Measurements from ENCODE around the gene SPACA7.
A peak's percentile ranks its signal among the peaks of the same experiment; 100 is the strongest.
"Not testable (repeated sequence)": the region's sequence is repeated elsewhere in the genome, so short reads cannot be mapped to it uniquely, and the experiment has no call there.

Gene SPACA7

GRCh38 chr13:112431734-112432133, 55.6 kb downstream of the SPACA7 start:
- DNase-seq, result no peak

- DNase-seq, result not testable (repeated sequence)
These were observed 56.6 kb downstream of the SPACA7 start for GRCh38 chr13:112432734-112433133.

DNA sequence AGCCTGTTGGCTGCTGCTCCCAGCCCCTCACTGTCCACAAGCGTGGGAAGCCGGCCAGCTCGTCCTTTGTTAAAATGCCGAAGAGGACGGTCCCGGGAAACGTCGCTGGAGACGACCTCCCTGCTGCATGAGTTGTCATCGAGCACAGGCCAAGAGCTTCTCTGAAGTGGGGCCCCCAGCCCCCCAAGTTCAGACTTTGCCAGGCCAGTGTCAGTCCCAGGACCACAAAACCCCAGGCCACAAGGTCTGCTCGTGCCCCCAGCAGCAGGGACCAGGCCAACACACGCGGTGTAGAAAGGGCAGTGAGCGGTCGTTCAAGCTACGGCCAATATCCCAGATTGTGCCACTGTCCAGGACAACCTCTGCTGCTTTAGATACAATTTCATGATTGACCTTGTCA, 57.4 kb downstream of the SPACA7 start:
- not testable (repeated sequence) for DNase-seq

GRCh38 chr13:112434032-112434431, 57.9 kb downstream of the SPACA7 start:
- DNase-seq, result no peak

GRCh38 chr13:112434937-112435523, 58.9 kb downstream of the SPACA7 start:
- no peak for DNase-seq

- no peak for DNase-seq
These were observed 59.8 kb downstream of the SPACA7 start for GRCh38 chr13:112435973-112436372.

DNA sequence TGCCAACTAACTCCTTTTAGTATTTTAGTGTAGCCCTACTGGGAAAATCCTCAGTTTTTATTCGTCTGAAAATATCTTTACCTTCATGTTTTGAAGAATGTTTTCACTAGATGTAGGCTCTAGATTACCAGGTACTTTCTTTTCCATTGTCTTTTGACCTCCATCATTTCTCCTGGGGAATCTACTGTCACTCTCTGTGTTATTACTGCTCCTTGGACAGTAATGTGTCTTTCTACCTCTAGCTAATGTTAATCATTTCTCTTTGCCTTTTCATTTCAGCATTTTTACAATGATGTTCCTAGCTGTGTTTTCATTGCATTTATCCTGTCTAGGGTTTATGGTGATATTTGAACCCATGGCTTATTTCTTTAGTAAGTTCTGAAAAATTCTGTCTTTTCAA, 61.9 kb downstream of the SPACA7 start:
- DNase-seq, result no peak

DNA sequence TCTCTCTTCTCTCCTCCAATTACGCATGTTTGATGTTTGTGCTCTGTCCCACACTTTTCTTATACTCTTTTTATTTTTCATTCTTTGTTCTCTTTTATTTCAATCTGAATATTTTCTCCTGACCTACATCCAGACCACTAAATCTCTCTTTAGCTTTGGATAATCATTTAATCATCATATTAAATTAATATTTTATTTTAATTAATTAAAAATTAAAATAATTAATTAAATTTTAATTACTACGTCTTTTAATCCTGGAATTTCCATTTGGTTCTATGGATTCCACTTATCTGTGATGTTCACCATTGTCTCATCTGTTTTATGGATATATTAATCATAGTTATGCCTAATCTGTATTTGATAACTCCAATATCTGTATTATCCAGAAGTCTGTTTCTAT, 62.4 kb downstream of the SPACA7 start:
- DNase-seq, result no peak

- DNase-seq, result no peak
These were observed 65.1 kb downstream of the SPACA7 start for GRCh38 chr13:112441226-112441625.

- DNase-seq, result no peak
These were observed 65.7 kb downstream of the SPACA7 start for GRCh38 chr13:112441779-112442310.

DNA sequence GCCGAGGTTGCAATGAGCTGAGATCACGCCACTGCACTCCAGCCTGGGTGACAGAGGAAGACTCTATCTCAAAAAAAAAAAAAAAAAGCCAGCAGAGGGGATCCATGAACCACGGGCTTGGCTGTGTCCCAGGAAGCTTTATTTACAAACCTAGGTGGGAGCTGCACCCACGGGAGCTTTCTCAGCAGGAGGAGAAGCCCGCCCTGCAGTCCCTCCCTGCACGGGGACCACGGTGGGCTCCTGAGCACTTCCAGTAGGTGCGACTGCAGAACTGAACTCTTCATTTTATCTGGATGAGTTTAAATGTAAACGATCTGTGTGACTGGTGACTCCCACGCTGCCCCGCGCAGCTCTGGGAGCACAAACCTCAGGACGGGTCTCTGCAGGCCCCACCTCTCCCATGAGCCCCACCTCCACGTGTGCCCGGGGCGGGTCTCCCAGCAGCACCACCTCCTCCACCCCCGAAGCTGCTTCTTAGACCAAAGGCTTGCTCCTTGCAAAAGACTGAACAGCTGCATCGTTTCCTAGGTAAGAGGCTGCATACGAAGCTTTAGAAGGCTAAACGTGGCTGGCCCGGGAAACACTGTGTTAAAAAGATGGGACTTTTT, 66.4 kb downstream of the SPACA7 start:
- DNase-seq, result no peak

DNA sequence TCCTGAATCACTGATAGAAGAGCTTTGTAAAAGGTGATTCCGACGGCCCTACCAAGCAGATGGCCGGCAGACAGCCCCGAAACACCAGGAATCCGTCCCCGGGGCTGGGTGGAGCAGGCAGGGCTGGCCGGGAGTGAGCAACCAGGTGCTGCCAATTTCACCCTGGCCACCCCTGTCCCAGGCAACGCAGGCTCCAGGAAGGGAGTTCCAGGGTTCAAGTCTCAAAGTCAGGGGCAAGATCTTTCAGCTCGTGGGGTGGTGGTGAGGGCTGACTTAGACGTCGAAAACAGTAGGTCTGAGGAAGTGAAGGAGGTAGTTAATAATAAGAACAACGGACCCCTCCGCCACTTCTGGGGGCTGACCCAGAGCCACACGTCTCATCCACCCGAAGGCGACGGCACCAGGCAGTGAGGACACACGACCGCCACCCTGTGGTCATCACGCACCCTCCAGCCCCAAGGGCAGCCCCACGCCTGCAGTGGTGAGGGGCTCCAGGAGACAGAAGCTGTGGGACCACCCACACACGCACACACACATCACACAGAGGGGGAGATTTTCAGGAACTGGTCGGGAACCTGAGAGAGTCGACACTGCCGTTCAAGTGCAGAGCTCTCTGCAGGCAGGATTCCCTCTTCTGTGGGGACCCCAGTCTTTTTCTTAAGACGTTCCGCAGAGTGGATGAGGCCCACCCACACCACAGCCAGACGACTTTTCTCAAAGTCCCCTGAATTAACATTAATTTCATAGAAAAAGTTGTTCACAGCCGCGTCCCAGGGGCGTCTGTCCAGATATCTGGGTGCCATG, 67.2 kb downstream of the SPACA7 start:
- no peak for DNase-seq

DNA sequence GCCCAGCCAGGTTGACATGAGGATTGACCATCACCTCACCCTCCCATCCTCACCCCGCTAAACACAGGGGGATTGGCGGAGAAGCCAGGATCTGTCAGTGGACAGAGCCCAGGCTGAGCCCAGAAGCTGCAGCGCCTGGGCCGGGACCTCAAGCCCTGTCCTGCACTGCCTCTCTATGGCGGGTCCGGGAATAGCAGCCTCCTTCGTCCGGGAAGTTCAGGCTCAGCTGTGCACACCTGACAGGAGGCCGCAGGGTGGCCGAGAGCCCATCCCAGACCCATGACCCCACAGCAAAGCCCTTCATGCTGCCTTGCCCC, 67.8 kb downstream of the SPACA7 start:
- peak; percentile 28 for DNase-seq

DNA sequence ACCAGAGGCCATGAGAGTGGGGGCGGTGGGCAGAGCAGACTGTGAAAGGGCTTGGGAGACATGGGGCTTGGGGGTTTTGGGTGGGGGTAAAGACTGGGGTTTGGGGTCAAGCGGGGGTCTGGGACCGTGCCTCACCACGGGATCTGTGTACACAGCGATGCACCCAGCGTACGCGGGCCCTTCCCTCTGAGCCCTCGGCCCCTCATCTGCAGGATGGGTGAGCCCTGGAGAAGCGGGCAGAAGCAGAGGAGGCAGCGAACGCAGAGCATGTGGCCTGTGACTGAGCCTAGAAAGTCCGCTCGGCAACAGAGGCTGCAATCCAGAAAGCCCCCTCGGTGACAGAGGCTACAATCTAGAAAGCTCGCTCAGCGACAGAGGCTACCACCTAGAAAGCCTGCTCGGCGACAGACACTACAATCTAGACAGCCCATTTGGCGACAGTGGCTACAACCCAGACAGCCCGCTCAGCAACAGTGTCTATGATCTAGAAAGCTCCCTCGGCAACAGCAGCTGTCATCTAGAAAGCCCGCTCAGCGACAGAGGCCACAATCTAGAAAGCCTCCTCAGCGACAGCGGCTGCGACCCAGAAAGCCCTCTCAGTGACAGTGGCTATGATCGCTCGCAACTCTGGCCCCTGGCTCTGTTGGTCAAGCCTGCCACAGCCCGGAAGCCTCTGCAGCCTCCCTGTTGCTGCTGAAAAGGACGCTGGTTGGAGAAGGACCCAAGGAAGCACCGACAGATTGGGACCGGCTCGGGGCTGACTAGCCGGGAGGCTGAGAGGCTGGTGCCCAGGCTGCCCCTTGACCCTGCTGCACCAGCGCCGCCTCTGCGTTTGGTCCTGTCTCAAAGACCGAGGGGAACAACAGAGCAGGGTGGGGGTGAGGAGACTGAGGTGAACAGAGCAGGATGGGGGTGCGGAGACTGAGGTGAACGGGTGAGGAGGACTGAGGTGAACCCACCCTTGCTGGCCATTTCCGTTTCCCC, 68.6 kb downstream of the SPACA7 start:
- DNase-seq, result no peak

DNA sequence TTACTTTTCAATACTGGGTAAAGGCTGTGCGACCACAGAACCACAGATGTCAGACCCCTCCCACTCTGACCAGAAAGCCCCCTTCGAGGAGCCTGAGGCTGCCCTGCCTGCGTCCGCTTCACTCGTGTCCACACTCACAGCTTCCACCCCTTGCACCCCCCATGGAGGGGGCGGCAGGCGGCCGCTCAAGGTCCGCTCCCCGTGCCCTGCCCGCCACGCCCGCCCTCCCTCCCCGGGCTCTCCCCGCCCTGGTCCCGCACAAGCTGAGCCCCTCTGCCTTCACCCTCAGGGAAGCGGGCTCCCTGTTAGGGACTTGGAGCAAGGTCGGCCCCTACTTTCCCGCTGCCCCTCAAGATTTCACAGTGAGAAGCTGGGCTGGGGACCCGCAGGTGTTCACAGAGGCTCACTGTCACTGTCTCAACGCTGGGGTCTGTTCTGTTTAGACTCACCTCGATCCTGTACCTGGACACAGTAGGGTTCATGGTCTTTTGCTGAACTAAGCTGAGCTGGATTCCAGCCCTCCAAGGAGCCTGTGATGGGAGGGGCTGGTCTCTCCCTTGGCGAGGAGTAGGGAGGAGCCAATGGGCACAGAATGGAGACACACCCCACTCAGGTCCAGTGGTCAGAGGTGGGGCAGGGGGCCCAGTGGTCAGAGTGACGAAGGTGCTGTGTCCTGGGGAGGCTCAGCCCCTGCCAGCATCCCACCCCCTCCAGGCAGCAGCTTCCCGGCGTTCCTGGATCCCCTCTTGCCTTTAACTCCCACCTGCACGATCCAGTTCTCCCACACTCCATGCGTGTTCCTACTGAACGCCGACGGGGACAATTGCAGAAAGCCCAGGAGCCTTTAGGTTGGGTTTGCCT, 69.5 kb downstream of the SPACA7 start:
- no peak for DNase-seq

- DNase-seq, result no peak
These were observed 70.2 kb downstream of the SPACA7 start for GRCh38 chr13:112446347-112446861.

- no peak for DNase-seq
These were observed 70.7 kb downstream of the SPACA7 start for GRCh38 chr13:112446867-112447266.

GRCh38 chr13:112447306-112447705, 71.2 kb downstream of the SPACA7 start:
- no peak for DNase-seq

GRCh38 chr13:112447761-112448603, 71.8 kb downstream of the SPACA7 start:
- DNase-seq, result no peak

Measured in fibroblast of upper back skin (primary cell).